GM12878 (cell line): ENCODE measurements around the gene RASGRP2.

Experiments used
- BRCA1 ChIP-seq: IDR thresholded peaks from 2 replicates; pipeline ENCODE4 v1.6.1; 2011; ENCODE audit warnings: low read depth, low read length, improper control_type of control experiment
- CHD4 ChIP-seq: fragments of 200-600 bp; sonication (generic); IDR thresholded peaks from 2 replicates; pipeline ENCODE4 v1.6.1; 2016; ENCODE audit warnings: mild to moderate bottlenecking
- CTCF ChIP-seq, 3 experiments: IDR thresholded peaks in 2 of 3; conservative IDR thresholded peaks in 1 of 3; 2 replicates each; pipeline ENCODE4 v1.5.1; 2011; ENCODE audit warnings: low read depth in 3 of 3, low read length in 3 of 3, mild to moderate bottlenecking in 3 of 3, control low read depth in 2 of 3, moderate library complexity in 2 of 3, inconsistent platforms in 1 of 3, mixed read lengths in 1 of 3; ENCODE audit not compliant: control insufficient read depth in 2 of 3, insufficient read depth in 1 of 3; ENCODE audit errors: extremely low read depth in 1 of 3
- POLR2A ChIP-seq: IDR thresholded peaks from 2 replicates; pipeline ENCODE4 v1.6.1; 2011; ENCODE audit warnings: low read depth, mild to moderate bottlenecking, low read length

GRCh38 chr11:64767344-64768299 is 23.7 kb upstream of the RASGRP2 start:
- TF ChIP-seq CTCF (IDR thresholded peaks at IDR 0.05 in 2 of 3, conservative IDR thresholded peaks at IDR 0.05 in 1 of 3; ENCODE audit: control insufficient read depth in 2 of 3, extremely low read depth in 1 of 3, insufficient read depth in 1 of 3, low read depth in 3 of 3, low read length in 3 of 3) (peak; percentile 55 to 84 (median 72)), CHD4 (no peak), BRCA1 (no peak), POLR2A (peak; percentile 70)
